Stimulated activated naive CD8-positive, alpha-beta T cell treated with anti-CD3 and anti-CD28 coated beads, Interleukin-15, amount 100 ng/mL, for 72 hours (primary cell): ENCODE data around the gene THRA.
"Not testable (repeated sequence)": the region's sequence is repeated elsewhere in the genome, so short reads cannot be mapped to it uniquely, and the experiment has no call there.

Experiments
- ATAC-seq: fragments of 150-1000 bp; cut with Tn5 transposase; 2 replicates; pipeline ENCODE4 v1.10.0; 2021; ENCODE audit warnings: mild to moderate bottlenecking, moderate library complexity
- DNase-seq, 2 donors: peaks; one replicate each; pipeline ENCODE4 v3.0.0; 2021 to 2022
- H3K27ac Mint-ChIP-seq, 2 donors: one replicate each; pipeline ENCODE4 v1.8.0; 2022; ENCODE audit warnings: mild to moderate bottlenecking in 2 of 2, mixed read lengths in 2 of 2, moderate library complexity in 2 of 2
- H3K27me3 Mint-ChIP-seq: one replicate; pipeline ENCODE4 v1.8.0; 2022; ENCODE audit warnings: mixed read lengths
- H3K4me1 Mint-ChIP-seq: one replicate; pipeline ENCODE4 v1.8.0; 2022; ENCODE audit warnings: mild to moderate bottlenecking, mixed read lengths
- H3K4me3 Mint-ChIP-seq, 2 donors: one replicate each; pipeline ENCODE4 v1.8.0; 2022; ENCODE audit warnings: mild to moderate bottlenecking in 2 of 2, mixed read lengths in 2 of 2, moderate library complexity in 1 of 2
- H3K9me3 Mint-ChIP-seq, 2 donors: one replicate each; pipeline ENCODE4 v1.8.0; 2022; ENCODE audit warnings: mixed read lengths in 2 of 2

THRA gene

DNA sequence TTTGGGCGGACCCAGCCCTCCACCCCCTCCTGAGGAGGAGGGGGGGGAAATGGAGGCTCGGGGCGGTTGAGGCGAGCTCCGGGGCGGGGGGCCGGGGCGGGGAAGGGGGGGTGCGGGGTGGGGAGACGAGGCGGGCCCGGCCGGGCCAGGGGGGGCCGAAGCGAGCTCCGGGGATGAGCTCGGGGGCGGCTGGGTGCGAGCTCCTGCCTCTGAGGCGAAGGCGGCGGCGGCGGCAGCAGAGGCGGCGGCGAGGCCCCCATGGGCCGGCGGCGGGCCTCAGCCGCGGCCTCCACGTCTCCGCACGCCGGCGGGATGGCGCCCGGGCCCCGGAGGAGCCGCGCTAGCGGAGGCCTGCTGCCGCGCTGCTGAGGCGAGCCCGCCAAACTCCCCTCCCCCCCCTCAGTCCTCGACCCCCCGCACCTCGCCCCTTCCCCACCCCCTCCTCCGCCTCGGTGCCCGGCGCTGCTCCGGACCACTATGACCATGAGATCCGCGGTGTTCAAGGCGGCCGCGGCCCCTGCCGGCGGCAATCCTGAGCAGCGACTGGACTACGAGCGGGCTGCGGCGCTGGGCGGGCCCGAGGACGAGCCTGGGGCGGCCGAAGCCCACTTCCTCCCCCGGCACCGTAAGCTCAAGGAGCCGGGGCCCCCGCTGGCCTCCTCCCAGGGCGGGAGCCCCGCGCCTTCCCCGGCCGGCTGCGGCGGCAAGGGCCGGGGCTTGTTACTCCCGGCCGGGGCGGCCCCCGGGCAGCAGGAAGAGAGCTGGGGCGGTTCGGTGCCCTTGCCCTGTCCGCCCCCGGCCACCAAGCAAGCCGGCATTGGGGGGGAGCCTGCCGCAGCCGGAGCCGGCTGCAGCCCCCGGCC lies 59.6 kb downstream of the THRA start:
- Mint-ChIP-seq H3K27ac (no peak overlapping the region), H3K4me1 (peaks cover 35% of the 10 kb centered on the region), H3K4me3 (peak overlapping the region; percentile 93 to 95), H3K9me3 (no peaks in the 10 kb centered on the region), H3K27me3 (no peaks in the 10 kb centered on the region)
- ATAC-seq: peak; percentile 55
- DNase-seq: peak; percentile 36 to 46

DNA sequence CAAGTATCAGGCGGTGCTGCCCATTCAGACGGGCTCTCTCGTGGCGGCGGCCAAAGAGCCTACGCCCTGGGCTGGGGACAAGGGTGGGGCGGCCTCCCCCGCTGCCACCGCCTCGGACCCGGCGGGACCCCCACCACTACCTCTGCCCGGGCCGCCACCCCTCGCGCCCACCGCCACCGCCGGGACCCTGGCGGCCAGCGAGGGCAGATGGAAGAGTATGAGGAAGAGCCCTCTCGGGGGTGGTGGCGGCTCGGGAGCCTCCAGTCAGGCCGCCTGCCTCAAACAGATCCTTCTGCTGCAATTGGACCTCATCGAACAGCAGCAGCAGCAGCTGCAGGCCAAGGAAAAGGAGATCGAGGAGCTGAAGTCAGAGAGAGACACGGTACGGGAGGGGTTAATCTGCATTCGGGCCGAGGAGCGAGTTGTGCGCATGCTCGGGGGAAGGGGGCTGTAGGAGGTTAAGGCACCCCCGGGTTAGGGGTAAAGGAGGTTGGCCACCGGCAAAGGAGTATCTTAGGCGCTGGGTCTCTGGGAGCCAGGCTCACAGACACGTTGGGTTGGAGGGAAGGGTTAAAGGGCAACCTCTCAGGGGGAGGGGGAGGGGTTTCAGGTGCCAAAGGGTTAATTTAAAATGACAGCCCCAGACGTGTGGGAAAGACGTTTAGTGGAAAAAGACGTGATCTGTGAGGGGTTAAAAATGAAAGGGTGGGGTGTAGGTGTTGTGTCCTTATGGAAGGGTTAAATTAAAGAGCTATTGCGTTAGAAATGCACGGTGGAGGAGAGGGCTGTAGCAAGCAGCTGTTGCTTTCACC lies 60.4 kb downstream of the THRA start:
- peaks cover 34% of the 10 kb centered on the region for H3K4me1 Mint-ChIP-seq
- DNase-seq (peak; percentile 45 to 49), ATAC-seq (peak; percentile 23)
- H3K27ac Mint-ChIP-seq: peak overlapping the region; percentile 90 to 94
- H3K9me3 Mint-ChIP-seq: no peaks in the 10 kb centered on the region
- H3K4me3 Mint-ChIP-seq: peak overlapping the region; percentile 93 to 95
- H3K27me3 Mint-ChIP-seq: no peaks in the 10 kb centered on the region

DNA sequence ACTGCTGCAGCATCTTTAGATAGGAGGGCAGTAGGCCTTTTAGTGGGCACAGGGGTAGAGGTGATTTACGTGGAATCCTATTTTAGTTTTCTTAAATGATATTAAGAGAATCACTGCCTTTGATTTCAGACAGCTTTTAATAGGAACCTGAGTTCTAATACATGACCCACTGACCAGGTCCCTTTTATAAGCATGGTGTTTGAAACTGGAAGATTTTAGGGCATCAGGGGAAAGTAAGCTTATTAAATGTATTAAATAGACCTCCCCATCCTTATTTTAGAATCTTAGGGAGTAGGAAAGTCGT lies 61.0 kb downstream of the THRA start:
- H3K27ac Mint-ChIP-seq: peak overlapping the region; percentile 90 to 94
- H3K27me3 Mint-ChIP-seq: no peaks in the 10 kb centered on the region
- no peaks in the 10 kb centered on the region for H3K9me3 Mint-ChIP-seq
- ATAC-seq: no peak
- H3K4me3 Mint-ChIP-seq: peak overlapping the region; percentile 93 to 95
- DNase-seq: no peak
- peaks cover 30% of the 10 kb centered on the region for H3K4me1 Mint-ChIP-seq

DNA sequence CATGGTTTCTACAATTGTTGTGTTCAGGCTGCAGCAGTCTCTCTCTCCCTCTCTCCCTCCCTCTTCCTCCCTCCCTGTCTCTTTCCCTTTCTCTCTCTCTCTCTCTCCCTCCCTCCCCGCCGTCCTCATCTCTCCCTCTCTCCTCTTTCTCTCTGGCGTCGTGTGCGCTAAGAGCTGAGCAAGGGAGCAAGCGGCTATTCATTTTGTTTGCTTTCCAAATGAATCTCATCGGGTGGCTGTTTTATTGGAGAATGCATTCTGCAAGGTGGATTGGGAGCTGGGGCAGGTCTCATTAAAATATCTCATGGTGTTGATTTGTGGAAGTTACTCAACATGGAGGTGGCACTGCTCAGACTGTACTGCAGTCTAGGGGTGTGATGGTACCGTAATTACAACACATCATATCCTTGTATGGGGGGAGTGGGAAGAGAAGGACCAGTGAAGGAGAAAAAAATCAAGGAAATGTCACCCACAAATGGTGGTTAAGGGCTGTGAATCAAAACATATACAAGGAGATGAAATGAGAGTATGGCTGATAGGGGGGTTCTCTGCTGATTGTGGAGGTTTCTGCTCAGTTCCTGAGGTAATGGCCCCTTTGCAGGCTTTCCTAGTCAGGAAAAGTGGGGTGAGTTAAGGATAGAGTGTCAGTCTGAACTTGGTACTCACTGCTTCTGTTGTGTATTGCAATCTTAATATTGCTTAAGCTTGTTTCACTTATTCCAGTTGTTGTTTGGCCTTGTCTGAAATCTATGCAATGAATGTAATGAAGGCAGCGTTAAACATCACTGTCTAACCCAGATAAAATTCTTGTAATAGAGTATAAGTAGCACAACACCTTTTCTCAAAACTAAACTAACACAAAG lies 61.7 kb downstream of the THRA start:
- no peak for DNase-seq
- Mint-ChIP-seq H3K9me3 (no peaks in the 10 kb centered on the region), H3K4me3 (peak overlapping the region; percentile 93 to 95)

GRCh38 chr17:40129498-40129897 lies 66.7 kb downstream of the THRA start:
- H3K27ac Mint-ChIP-seq: no peak overlapping the region
- no peak for DNase-seq
- H3K9me3 Mint-ChIP-seq: no peaks in the 10 kb centered on the region
- ATAC-seq: no peak
- H3K27me3 Mint-ChIP-seq: no peaks in the 10 kb centered on the region
- H3K4me3 Mint-ChIP-seq: no peak overlapping the region
- peaks cover 11% of the 10 kb centered on the region for H3K4me1 Mint-ChIP-seq

More for the DNA sequence above, 61.7 kb downstream of the THRA start:
- peak overlapping the region in 1 of 2 donors; percentile 17 for H3K27ac Mint-ChIP-seq
- peaks cover 30% of the 10 kb centered on the region for H3K4me1 Mint-ChIP-seq
- ATAC-seq: no peak
- no peaks in the 10 kb centered on the region for H3K27me3 Mint-ChIP-seq

DNA sequence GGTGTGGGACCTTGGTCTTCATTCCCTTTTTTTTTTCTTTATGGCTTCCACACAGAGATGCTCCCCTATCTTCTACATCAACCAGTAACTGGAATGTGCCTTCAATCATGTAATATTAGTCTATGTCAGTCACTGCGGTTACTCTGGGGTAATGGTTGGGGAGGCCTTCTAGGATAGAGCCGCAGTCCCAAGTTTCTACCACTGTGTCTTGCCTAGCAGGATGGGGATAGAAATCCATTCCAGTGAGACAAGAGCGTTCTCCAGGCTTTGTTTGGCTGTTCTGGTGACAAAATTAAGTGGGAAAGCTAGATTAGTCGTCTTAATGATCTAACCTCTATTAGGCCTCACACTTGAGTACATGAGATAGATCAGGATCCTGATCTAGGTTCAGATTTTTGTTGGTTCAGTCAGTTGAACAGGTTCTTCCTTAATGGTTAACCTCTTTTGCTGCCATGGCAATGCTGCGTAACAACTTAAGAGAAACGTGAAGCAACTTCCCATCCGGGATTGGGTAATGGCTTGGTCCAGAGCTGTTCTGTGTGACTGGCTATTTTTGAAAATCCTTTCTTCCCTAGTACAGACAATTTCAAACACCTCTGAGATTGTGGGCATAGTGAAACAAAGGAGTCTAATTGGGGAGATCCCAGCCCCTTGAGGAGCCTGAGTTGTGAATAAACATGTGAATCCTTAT lies 67.7 kb downstream of the THRA start:
- no peaks in the 10 kb centered on the region for H3K9me3 Mint-ChIP-seq
- ATAC-seq: no peak

DNA sequence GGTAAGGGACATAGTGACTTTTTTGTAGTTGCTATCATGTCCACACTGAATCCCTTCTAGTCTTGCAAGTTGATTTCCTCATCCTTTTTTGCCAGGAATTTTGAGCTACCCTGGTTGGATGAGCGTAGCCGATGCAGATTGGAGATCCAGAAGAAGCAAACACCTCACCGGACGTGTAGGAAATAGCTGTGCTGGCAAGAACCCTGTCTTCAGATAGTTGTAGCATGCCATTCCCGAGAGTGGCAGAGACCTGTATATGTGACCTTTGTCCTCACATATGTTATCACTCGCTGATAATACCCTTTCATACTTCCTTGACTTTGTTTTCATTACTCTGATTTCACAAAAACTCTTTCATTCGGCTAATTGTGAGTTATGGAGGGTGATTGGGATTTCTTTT lies 71.4 kb downstream of the THRA start:
- H3K27me3 Mint-ChIP-seq: no peaks in the 10 kb centered on the region
- H3K27ac Mint-ChIP-seq: no peak overlapping the region

More for the DNA sequence above, 67.7 kb downstream of the THRA start:
- H3K4me3 Mint-ChIP-seq: no peak overlapping the region
- peaks cover 11% of the 10 kb centered on the region for H3K4me1 Mint-ChIP-seq
- no peaks in the 10 kb centered on the region for H3K27me3 Mint-ChIP-seq
- DNase-seq: no peak
- no peak overlapping the region for H3K27ac Mint-ChIP-seq

GRCh38 chr17:40135817-40136216 lies 73.1 kb downstream of the THRA start:
- Mint-ChIP-seq H3K27me3 (no peaks in the 10 kb centered on the region), H3K9me3 (no peaks in the 10 kb centered on the region), H3K4me3 (no peak overlapping the region), H3K4me1 (peaks cover 35% of the 10 kb centered on the region), H3K27ac (peak overlapping the region in 1 of 2 donors; percentile 7)
- no peak for DNase-seq
- ATAC-seq: no peak

More for the DNA sequence above, 71.4 kb downstream of the THRA start:
- peaks cover 29% of the 10 kb centered on the region for H3K4me1 Mint-ChIP-seq
- H3K9me3 Mint-ChIP-seq: no peaks in the 10 kb centered on the region
- ATAC-seq (no peak), DNase-seq (no peak)
- no peak overlapping the region for H3K4me3 Mint-ChIP-seq

DNA sequence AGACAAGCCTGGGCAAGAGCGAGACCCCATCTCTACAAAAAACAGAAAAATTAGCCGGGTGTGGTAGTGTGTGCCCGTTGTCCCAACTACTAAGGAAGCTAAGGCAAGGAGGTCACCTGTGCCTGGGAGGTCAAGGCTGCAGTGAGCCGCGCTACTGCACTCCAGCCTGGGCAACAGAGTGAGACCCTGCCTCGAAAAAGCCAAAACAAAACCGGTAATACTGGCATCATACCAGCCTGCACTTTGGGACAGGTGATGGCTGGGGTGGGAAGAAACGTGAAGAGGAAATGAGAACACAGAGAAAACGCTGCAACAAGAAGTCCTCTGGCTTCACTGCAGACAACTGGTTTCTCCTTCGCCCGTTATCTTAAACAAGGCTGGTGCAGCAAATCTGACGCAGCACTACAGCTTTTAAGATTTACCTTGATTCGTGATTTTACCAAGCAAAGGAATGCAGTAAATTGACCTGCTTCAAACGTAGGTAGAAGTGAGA lies 76.8 kb downstream of the THRA start:
- Mint-ChIP-seq H3K27ac (peak overlapping the region; percentile 97 to 99), H3K4me3 (peak overlapping the region; percentile 80 to 98), H3K9me3 (no peaks in the 10 kb centered on the region), H3K27me3 (no peaks in the 10 kb centered on the region), H3K4me1 (peaks cover 49% of the 10 kb centered on the region)
- DNase-seq: no peak
- ATAC-seq: peak; percentile 21

GRCh38 chr17:40143166-40143565 lies 80.4 kb downstream of the THRA start:
- Mint-ChIP-seq H3K27ac (peak overlapping the region in 1 of 2 donors; percentile 27), H3K4me1 (peaks cover 35% of the 10 kb centered on the region)
- not testable (repeated sequence) for ATAC-seq, H3K4me3 Mint-ChIP-seq, DNase-seq, H3K27me3 Mint-ChIP-seq, H3K9me3 Mint-ChIP-seq
